NOMO-1 (cell line): ENCODE measurements around the gene TDRD15.
"Not testable (repeated sequence)": the region's sequence is repeated elsewhere in the genome, so short reads cannot be mapped to it uniquely, and the experiment has no call there.

ENCODE experiments used
- DNase-seq, 2 experiments: peaks; one replicate each; lab custom pipeline; 2025; ENCODE audit not compliant: unreplicated experiment in 2 of 2; lab: John Stamatoyannopoulos, UW

TDRD15 gene

GRCh38 chr2:21123473-21124393 lies at the start of gene TDRD15:
TSS of gene TDRD15 (plus strand) at chr2:21123968. CDS start at chr2:21137468, 13,500 bp downstream.
- no peak for DNase-seq

- no peak for DNase-seq
Observed at GRCh38 chr2:21078296-21078695, 45.5 kb upstream of the TDRD15 start.

- no peak for DNase-seq
Observed at GRCh38 chr2:21083482-21083881, 40.3 kb upstream of the TDRD15 start.

GRCh38 chr2:21084401-21084800 lies 39.4 kb upstream of the TDRD15 start:
- no peak for DNase-seq

- DNase-seq: no peak
Observed at GRCh38 chr2:21092308-21092869, 31.4 kb upstream of the TDRD15 start.

GRCh38 chr2:21095178-21095577 lies 28.6 kb upstream of the TDRD15 start:
- DNase-seq: no peak

- no peak for DNase-seq
Observed at GRCh38 chr2:21095714-21096113, 28.1 kb upstream of the TDRD15 start.

- DNase-seq: no peak
Observed at GRCh38 chr2:21096458-21096857, 27.3 kb upstream of the TDRD15 start.

GRCh38 chr2:21097331-21097730 lies 26.4 kb upstream of the TDRD15 start:
- DNase-seq: no peak

GRCh38 chr2:21098294-21098693 lies 25.5 kb upstream of the TDRD15 start:
- DNase-seq: no peak

GRCh38 chr2:21099281-21099907 lies 24.4 kb upstream of the TDRD15 start:
- no peak for DNase-seq

- DNase-seq: not testable (repeated sequence)
Observed at GRCh38 chr2:21101514-21102155, 22.1 kb upstream of the TDRD15 start.

- no peak for DNase-seq
Observed at GRCh38 chr2:21102356-21102755, 21.4 kb upstream of the TDRD15 start.

GRCh38 chr2:21103274-21103891 lies 20.4 kb upstream of the TDRD15 start:
- DNase-seq: no peak

GRCh38 chr2:21104030-21104660 lies 19.6 kb upstream of the TDRD15 start:
- no peak for DNase-seq

- DNase-seq: no peak
Observed at GRCh38 chr2:21111012-21111411, 12.8 kb upstream of the TDRD15 start.

GRCh38 chr2:21117688-21118087 lies 6.1 kb upstream of the TDRD15 start:
- no peak for DNase-seq

- DNase-seq: no peak
Observed at GRCh38 chr2:21118302-21118920, 5.4 kb upstream of the TDRD15 start.

- no peak for DNase-seq
Observed at GRCh38 chr2:21131861-21132260, 8.1 kb downstream of the TDRD15 start.

- no peak for DNase-seq
Observed at GRCh38 chr2:21135585-21135984, 11.8 kb downstream of the TDRD15 start.
